Urinary bladder (tissue), 2 donors: ENCODE results near the gene ZFY. TPM values are rescaled to one million over a fixed set of nuclear protein-coding genes. Genes with fewer than 3 reads are reported as not detected.

Experiments used
- polyA plus RNA-seq: library from polyadenylated mRNA; stranded (reverse); fragments of 200-250 nt; gene quantifications from one replicate; pipeline ENCODE4 v1.2.3, GENCODE V29; 2013
- small RNA-seq: library from RNA; depleted of rRNA; stranded (forward); fragments of <200 nt; gene quantifications from one replicate; pipeline ENCODE3, GENCODE V24; 2014
- total RNA-seq: library from RNA; depleted of rRNA; stranded (reverse); fragments of >200 nt; gene quantifications from one replicate; pipeline ENCODE4 v1.2.3, GENCODE V29; 2014
- donor health status: healthy.

ZFY gene
- total and polyA plus RNA-seq, 2 donors = 6.0 TPM; not detected in 1

Small RNAs within 50 kb of the gene (small RNA-seq; reads per million reads assigned to genes)
- not detected for gene EEF1A1P41

Other genes starting within 250 kb of the ZFY start
- not detected for gene SRY, start 147.7 kb upstream of the ZFY start, total RNA-seq
- gene SRY, start 147.7 kb upstream of the ZFY start, polyA plus RNA-seq = not detected
- gene RPS4Y1, start 93.8 kb upstream of the ZFY start, total RNA-seq = not detected
- 453 TPM for gene RPS4Y1, start 93.8 kb upstream of the ZFY start, polyA plus RNA-seq